IMR-90 (cell line): ENCODE results near the gene UTP3. TPM values are rescaled to one million over a fixed set of nuclear protein-coding genes. Genes with fewer than 3 reads are reported as not detected.

Source experiments
- ATAC-seq: fragments of 200-7000 bp; cut with Tn5 transposase; 2 replicates; pipeline ENCODE4 v1.9.1; 2020; ENCODE audit warnings: low read depth, mild to moderate bottlenecking, moderate library complexity
- BruUV-seq: library from RNA; stranded (reverse); fragments of 400-500 nt; replicated peaks from 2 replicates; lab custom pipeline; 2021; lab: Mats Ljungman, UMichigan
- CTCF ChIA-PET: fragments of 300-600 bp; formaldehyde crosslinking; extraction: SDS; loops from one replicate; lab custom pipeline; 2021; ENCODE audit warnings: antibody characterized with exemption; lab: Yijun Ruan, JAX
- POLR2A ChIA-PET: fragments of 300-600 bp; sonication (Branson Sonifier 250); formaldehyde crosslinking; loops from one replicate; lab custom pipeline; 2022; ENCODE audit warnings: antibody characterized with exemption; ENCODE audit not compliant: unreplicated experiment; lab: Charles Lee
- DNase-seq: peaks from one replicate; pipeline ENCODE4 v3.0.0; 2013
- H2AFZ ChIP-seq: replicated peaks from 2 replicates; pipeline ENCODE3; 2013; ENCODE audit warnings: low read length, mild to moderate bottlenecking; ENCODE audit not compliant: poor library complexity
- H2AK5ac ChIP-seq: 2 replicates; pipeline ENCODE4 v1.6.1; 2013; ENCODE audit warnings: low read depth, low read length, inconsistent platforms
- H2AK9ac ChIP-seq: replicated peaks from 2 replicates; pipeline ENCODE3; 2013; ENCODE audit warnings: mild to moderate bottlenecking, low read depth, low read length, moderate library complexity; ENCODE audit not compliant: poor library complexity
- H2BK120ac ChIP-seq: 2 replicates; pipeline ENCODE4 v1.6.1; 2013; ENCODE audit warnings: low read depth, low read length, inconsistent platforms
- H2BK15ac ChIP-seq: 3 replicates; pipeline ENCODE4 v1.6.1; 2013; ENCODE audit warnings: low read depth, low read length, inconsistent platforms
- H2BK20ac ChIP-seq: 2 replicates; pipeline ENCODE4 v1.6.1; 2013; ENCODE audit warnings: low read depth, mild to moderate bottlenecking, inconsistent platforms, low read length, moderate library complexity
- H2BK5ac ChIP-seq: 2 replicates; pipeline ENCODE4 v1.6.1; 2013; ENCODE audit warnings: mild to moderate bottlenecking, low read depth, low read length, inconsistent platforms; ENCODE audit not compliant: poor library complexity, severe bottlenecking
- H3K14ac ChIP-seq: replicated peaks from 2 replicates; pipeline ENCODE4 v1.6.1; 2013; ENCODE audit warnings: low read depth, low read length, inconsistent platforms
- H3K18ac ChIP-seq: 2 replicates; pipeline ENCODE4 v1.6.1; 2013; ENCODE audit warnings: low read depth, low read length, control low read depth
- H3K23ac ChIP-seq: 2 replicates; pipeline ENCODE4 v1.6.1; 2013; ENCODE audit warnings: low read depth, low read length, inconsistent platforms
- H3K27ac ChIP-seq: 2 replicates; pipeline ENCODE4 v1.5.1; 2013; ENCODE audit warnings: mild to moderate bottlenecking, control low read depth, low read length; ENCODE audit not compliant: insufficient read depth
- H3K27me3 ChIP-seq: 2 replicates; pipeline ENCODE4 v1.6.1; 2013; ENCODE audit warnings: low read length; ENCODE audit not compliant: control insufficient read depth, insufficient read depth
- H3K36me3 ChIP-seq: 2 replicates; pipeline ENCODE4 v1.6.1; 2013; ENCODE audit warnings: low read length, mixed read lengths; ENCODE audit not compliant: control insufficient read depth, insufficient read depth
- H3K4ac ChIP-seq: 2 replicates; pipeline ENCODE4 v1.6.1; 2013; ENCODE audit warnings: low read depth, low read length, inconsistent platforms
- H3K4me1 ChIP-seq: 2 replicates; pipeline ENCODE4 v1.6.1; 2013; ENCODE audit warnings: low read length, mixed read lengths; ENCODE audit not compliant: control insufficient read depth, insufficient read depth
- H3K4me2 ChIP-seq: 2 replicates; pipeline ENCODE4 v1.6.1; 2013; ENCODE audit warnings: low read depth, mild to moderate bottlenecking, control low read depth, low read length, moderate library complexity
- H3K4me3 ChIP-seq: 2 replicates; pipeline ENCODE4 v1.5.1; 2013; ENCODE audit warnings: low read depth, mild to moderate bottlenecking, control low read depth, low read length, moderate library complexity; ENCODE audit not compliant: insufficient read depth
- H3K56ac ChIP-seq: 2 replicates; pipeline ENCODE4 v1.6.1; 2013; ENCODE audit warnings: low read length, inconsistent platforms; ENCODE audit not compliant: insufficient read depth; ENCODE audit errors: extremely low read depth
- H3K79me1 ChIP-seq, 2 experiments: 2 replicates each; pipeline ENCODE4 v1.6.1; 2013; ENCODE audit warnings: low read length in 2 of 2, inconsistent platforms in 1 of 2, low read depth in 1 of 2
- H3K9ac ChIP-seq: 2 replicates; pipeline ENCODE4 v1.6.1; 2013; ENCODE audit warnings: low read depth, low read length, control low read depth
- H3K9me1 ChIP-seq: 2 replicates; pipeline ENCODE4 v1.6.1; 2013; ENCODE audit warnings: low read length, inconsistent platforms; ENCODE audit not compliant: insufficient read depth
- H3K9me3 ChIP-seq: 2 replicates; pipeline ENCODE4 v1.6.1; 2013; ENCODE audit warnings: low read length; ENCODE audit not compliant: control insufficient read depth, insufficient read depth
- H4K20me1 ChIP-seq: 2 replicates; pipeline ENCODE4 v1.6.1; 2013; ENCODE audit warnings: low read length, inconsistent platforms; ENCODE audit not compliant: insufficient read depth
- H4K5ac ChIP-seq: 2 replicates; pipeline ENCODE4 v1.6.1; 2013; ENCODE audit warnings: mild to moderate bottlenecking, low read depth, low read length, control low read depth
- H4K8ac ChIP-seq, 2 experiments: 2 replicates each; pipeline ENCODE4 v1.6.1; 2013; ENCODE audit warnings: low read depth in 2 of 2, low read length in 2 of 2, control low read depth in 1 of 2, inconsistent platforms in 1 of 2
- H4K91ac ChIP-seq: 2 replicates; pipeline ENCODE4 v1.6.1; 2013; ENCODE audit warnings: low read depth, low read length, inconsistent platforms; ENCODE audit not compliant: insufficient read depth
- BHLHE40 ChIP-seq: fragments of 150-350 bp; IDR thresholded peaks from 2 replicates; pipeline ENCODE4 v1.6.1; 2016; ENCODE audit warnings: mild to moderate bottlenecking, low read depth, low read length
- CHD1 ChIP-seq: IDR thresholded peaks from 2 replicates; pipeline ENCODE4 v1.6.1; 2012; ENCODE audit warnings: low read depth, low read length, improper control_type of control experiment
- CTCF ChIP-seq: conservative IDR thresholded peaks from 2 replicates; pipeline ENCODE4 v1.5.1; 2012; ENCODE audit warnings: mild to moderate bottlenecking, low read depth, low read length, improper control_type of control experiment
- FOS ChIP-seq: fragments of 150-350 bp; IDR thresholded peaks from 2 replicates; pipeline ENCODE4 v1.6.1; 2016; ENCODE audit warnings: low read depth, low read length
- MAFK ChIP-seq: IDR thresholded peaks from 2 replicates; pipeline ENCODE4 v1.6.1; 2012; ENCODE audit warnings: low read depth, low read length, improper control_type of control experiment
- MAZ ChIP-seq: IDR thresholded peaks from 2 replicates; pipeline ENCODE4 v1.6.1; 2012; ENCODE audit warnings: low read depth, mild to moderate bottlenecking, low read length, improper control_type of control experiment, moderate library complexity, borderline replicate concordance
- MXI1 ChIP-seq: IDR thresholded peaks from 2 replicates; pipeline ENCODE4 v1.6.1; 2012; ENCODE audit warnings: low read depth, mild to moderate bottlenecking, low read length, moderate library complexity, borderline replicate concordance
- RCOR1 ChIP-seq: IDR thresholded peaks from 2 replicates; pipeline ENCODE4 v1.6.1; 2012; ENCODE audit warnings: mild to moderate bottlenecking, low read length, improper control_type of control experiment; ENCODE audit not compliant: insufficient replicate concordance
- RFX5 ChIP-seq: IDR thresholded peaks from 2 replicates; pipeline ENCODE4 v1.8.0; 2012; ENCODE audit warnings: low read depth, mild to moderate bottlenecking, low read length, moderate library complexity
- SMC3 ChIP-seq: fragments of 150-350 bp; IDR thresholded peaks from 2 replicates; pipeline ENCODE4 v1.6.1; 2016; ENCODE audit warnings: low read depth, mild to moderate bottlenecking, antibody characterized with exemption, low read length, moderate library complexity
- WGBS, 2 experiments: methylation state at CpG; one replicate each; pipeline versions ENCODE4 v1.1.5 to v1.1.7; 2013; ENCODE audit warnings: missing lambda C conversion rate in 2 of 2; ENCODE audit not compliant: insufficient read length in 1 of 2; ENCODE audit errors: extremely low coverage in 2 of 2; 5-methylcytosine and 5-hydroxymethylcytosine counted together
- dilution Hi-C: fragments of 300-500 bp; cut with HindIII; formaldehyde crosslinking; loops from one replicate; pipeline ENCODE4 v1.14.3; 2018; ENCODE audit warnings: low sequenced_read_pairs; ENCODE audit not compliant: unreplicated experiment
- in situ Hi-C: fragments of 300-500 bp; cut with MboI; formaldehyde crosslinking; loops from 3 replicates; pipeline ENCODE4 v1.14.3; 2019; ENCODE audit warnings: low sequenced_read_pairs, inconsistent platforms, mixed read lengths
- intact Hi-C: fragments of 100-400 bp; cut with micrococcal nuclease; formaldehyde crosslinking; loops from 2 replicates; pipeline ENCODE4 v1.10.0; 2022
- polyA plus RNA-seq, 3 experiments: library from polyadenylated mRNA; depleted of rRNA; stranded (reverse); fragments of >200 nt; gene quantifications; 2 replicates each; pipeline ENCODE4 v1.2.3, GENCODE V29; 2012; ENCODE audit warnings: low replicate concordance in 1 of 3
- total RNA-seq: library from RNA; depleted of rRNA; stranded (reverse); fragments of >200 nt; gene quantifications from 2 replicates; pipeline ENCODE4 v1.2.3, GENCODE V29; 2012

UTP3 gene
- total and polyA plus RNA-seq, 2 of the 4 experiments (the other 2 are of a cell fraction): 14.9 to 30.7 TPM

GRCh38 chr4:70715097-70715496 lies 26.8 kb downstream of the UTP3 start:
- no TSS peak for BruUV-seq

More at GRCh38 chr4:70715097-70715496, 26.8 kb downstream of the UTP3 start:
- Histone ChIP-seq H2AK5ac (no peak overlapping the region), H3K4ac (no peak overlapping the region), H3K14ac (no peak overlapping the region), H2BK120ac (no peak overlapping the region), H3K4me1 (no peaks in the 10 kb centered on the region), H2BK15ac (no peak overlapping the region), H2AFZ (no peak overlapping the region), H3K27me3 (no peaks in the 10 kb centered on the region), H3K4me2 (no peak overlapping the region), H2BK5ac (no peak overlapping the region), H3K9ac (no peak overlapping the region), H2AK9ac (no peak overlapping the region), H4K91ac (no peak overlapping the region), H3K23ac (no peak overlapping the region), H3K56ac (no peak overlapping the region), H3K27ac (no peak overlapping the region), H4K5ac (no peak overlapping the region), H3K79me1 (peaks cover 7 to 56% of the 10 kb centered on the region in 2 experiments; a peak in 3 of 4 replicates), H2BK20ac (no peak overlapping the region), H3K36me3 (no peaks in the 10 kb centered on the region), H3K9me1 (peaks cover 8% of the 10 kb centered on the region; the same call in 1 of the 2 replicates), H3K9me3 (no peaks in the 10 kb centered on the region), H3K18ac (no peak overlapping the region), H4K8ac (no peak overlapping the region), H4K20me1 (peaks cover 4% of the 10 kb centered on the region; the same call in 1 of the 2 replicates), H3K4me3 (no peak overlapping the region)
- intact Hi-C loops (no loop called here), in situ Hi-C loops (no loop called here), dilution Hi-C loops (no loop called here)
- DNase-seq (peak; percentile 52), ATAC-seq (no peak)
- ChIA-PET POLR2A (no interaction called here), CTCF (interaction anchor here (1.1 to 1.6 kb wide), 2 partner anchors 8 to 21 kb away, joined by 3 read pairs; no protein-coding TSS in a partner anchor)
- TF ChIP-seq FOS (no peak), RCOR1 (no peak), CTCF (no peak), MAFK (no peak), MAZ (no peak), RFX5 (no peak), BHLHE40 (no peak), SMC3 (no peak), CHD1 (no peak), MXI1 (no peak)
- 100% methylated on average over 2 of the region's 6 CpGs; no CpG with 5 or more reads in 1 of the 2 experiments for WGBS, 2 experiments
